ENCODE data around the gene CCL7.

- TF ChIP-seq CTCF (IDR thresholded peaks at IDR 0.05) (no peak), POLR2A (IDR thresholded peaks at IDR 0.05) (no peak), EP300 (IDR thresholded peaks at IDR 0.05; ENCODE audit: low read depth) (no peak)
Measured at GRCh38 chr17:34249478-34249877, 20.5 kb upstream of the CCL7 start.

Data from transverse colon (tissue), 3 donors.